Upper lobe of right lung (tissue), 1 donor: ENCODE measurements around the gene DRG1. TPM values are rescaled to one million over a fixed set of nuclear protein-coding genes. Genes with fewer than 3 reads are reported as not detected.
"Not testable (repeated sequence)": the region's sequence is repeated elsewhere in the genome, so short reads cannot be mapped to it uniquely, and the experiment has no call there.

Experiments used
- ATAC-seq: fragments of 200-7000 bp; cut with Tn5 transposase; one replicate; pipeline ENCODE4 v1.9.1; 2020; ENCODE audit warnings: mild to moderate bottlenecking, moderate library complexity
- DNase-seq: peaks from one replicate; pipeline ENCODE4 v3.0.0-alpha.2; 2020
- H3K27ac ChIP-seq: fragments of 200-600 bp; one replicate; pipeline ENCODE4 v1.8.0; 2022
- H3K27me3 ChIP-seq: fragments of 200-600 bp; one replicate; pipeline ENCODE4 v1.8.0; 2022; ENCODE audit warnings: mild to moderate bottlenecking
- H3K36me3 ChIP-seq: fragments of 200-600 bp; one replicate; pipeline ENCODE4 v1.8.0; 2022
- H3K4me1 ChIP-seq: fragments of 200-600 bp; one replicate; pipeline ENCODE4 v1.8.0; 2022
- H3K4me3 ChIP-seq: fragments of 200-600 bp; one replicate; pipeline ENCODE4 v1.8.0; 2022; ENCODE audit warnings: mild to moderate bottlenecking
- H3K9me3 ChIP-seq: fragments of 200-600 bp; one replicate; pipeline ENCODE4 v1.8.0; 2022
- intact Hi-C: fragments of 100-400 bp; cut with DNase I; formaldehyde crosslinking; loops from one replicate; pipeline ENCODE4 v1.11.0; 2022
- total RNA-seq: library from RNA; stranded (reverse); fragmentation: NEBNext Ultra II Directional; extraction: Animal tissue kit (Norgen Biotek cat#: 25700); gene quantifications from one replicate; pipeline ENCODE4 v1.2.1, GENCODE V29; 2021
- TF ChIP-seq, protein P1 (sequence below): fragments of 200-600 bp; IDR thresholded peaks from one replicate; pipeline ENCODE4 v1.8.0; 2022; ENCODE audit warnings: antibody characterized with exemption
- donor health status: DM: no; HTN: yes; CAD: no; lungs with severe emphysema.

Gene DRG1
- total RNA-seq, 1 donor from 2014 or later = 35.5 TPM

DNA sequence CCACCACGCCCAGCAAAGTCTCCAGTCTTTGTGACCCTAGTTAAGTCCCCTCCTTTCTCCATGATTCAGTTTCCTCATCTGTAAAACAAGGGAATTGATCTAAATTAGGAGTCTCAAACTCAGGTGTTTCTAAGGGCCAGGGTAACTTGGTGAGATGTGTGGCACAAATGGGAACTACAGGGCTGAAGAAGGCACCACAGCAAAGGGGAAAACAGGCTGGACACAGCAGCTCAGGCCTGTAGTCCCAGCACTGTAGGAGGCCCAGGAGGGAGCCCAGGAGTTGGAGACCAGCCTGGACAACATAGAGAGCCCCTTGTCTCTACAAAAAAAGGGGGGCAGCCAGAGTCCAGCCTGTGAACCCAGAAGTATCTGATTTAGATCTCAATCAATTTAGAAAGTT, 37.7 kb upstream of the DRG1 start:
- intact Hi-C loops = no loop called here
- no peak overlapping the region for H3K4me3 ChIP-seq
- no peaks in the 10 kb centered on the region for H3K36me3 ChIP-seq
- H3K4me1 ChIP-seq = no peaks in the 10 kb centered on the region
- TF ChIP-seq, protein P1, sequence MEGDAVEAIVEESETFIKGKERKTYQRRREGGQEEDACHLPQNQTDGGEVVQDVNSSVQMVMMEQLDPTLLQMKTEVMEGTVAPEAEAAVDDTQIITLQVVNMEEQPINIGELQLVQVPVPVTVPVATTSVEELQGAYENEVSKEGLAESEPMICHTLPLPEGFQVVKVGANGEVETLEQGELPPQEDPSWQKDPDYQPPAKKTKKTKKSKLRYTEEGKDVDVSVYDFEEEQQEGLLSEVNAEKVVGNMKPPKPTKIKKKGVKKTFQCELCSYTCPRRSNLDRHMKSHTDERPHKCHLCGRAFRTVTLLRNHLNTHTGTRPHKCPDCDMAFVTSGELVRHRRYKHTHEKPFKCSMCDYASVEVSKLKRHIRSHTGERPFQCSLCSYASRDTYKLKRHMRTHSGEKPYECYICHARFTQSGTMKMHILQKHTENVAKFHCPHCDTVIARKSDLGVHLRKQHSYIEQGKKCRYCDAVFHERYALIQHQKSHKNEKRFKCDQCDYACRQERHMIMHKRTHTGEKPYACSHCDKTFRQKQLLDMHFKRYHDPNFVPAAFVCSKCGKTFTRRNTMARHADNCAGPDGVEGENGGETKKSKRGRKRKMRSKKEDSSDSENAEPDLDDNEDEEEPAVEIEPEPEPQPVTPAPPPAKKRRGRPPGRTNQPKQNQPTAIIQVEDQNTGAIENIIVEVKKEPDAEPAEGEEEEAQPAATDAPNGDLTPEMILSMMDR = no peak
- no peaks in the 10 kb centered on the region for H3K27me3 ChIP-seq
- no peaks in the 10 kb centered on the region for H3K9me3 ChIP-seq
- no peak for DNase-seq
- H3K27ac ChIP-seq = no peak overlapping the region
- no peak for ATAC-seq

DNA sequence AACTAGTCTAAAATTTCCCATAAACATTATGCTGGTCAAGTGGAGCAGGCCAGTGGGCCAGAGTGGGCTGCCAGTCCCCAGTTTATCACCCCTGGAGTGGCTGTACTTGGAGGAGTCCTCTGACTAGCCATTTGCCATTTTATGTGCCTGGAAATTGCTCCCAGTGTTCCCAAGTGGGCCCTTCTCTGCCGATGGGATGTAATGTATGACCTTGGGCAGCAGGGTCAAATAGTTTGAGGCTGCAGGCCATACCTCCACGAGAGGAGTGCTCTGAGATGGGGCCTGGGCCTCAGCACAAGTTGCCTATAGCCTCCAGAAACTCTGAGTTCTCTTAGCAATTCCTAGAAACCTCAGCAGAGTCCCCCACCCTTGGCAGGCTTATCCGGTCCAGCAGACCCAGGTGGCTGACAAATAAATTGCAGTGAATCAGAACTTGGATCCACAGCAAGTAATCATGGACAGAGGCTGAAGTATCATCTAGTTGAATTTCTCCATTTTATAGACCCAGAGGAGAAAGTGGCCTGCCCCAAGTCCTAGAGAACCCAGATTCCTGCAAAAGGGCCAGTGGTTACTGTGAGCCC, 35.4 kb upstream of the DRG1 start:
- H3K9me3 ChIP-seq = no peaks in the 10 kb centered on the region
- TF ChIP-seq, protein P1 = no peak
- ATAC-seq (no peak), DNase-seq (no peak)
- H3K4me1 ChIP-seq = no peaks in the 10 kb centered on the region
- intact Hi-C loops = no loop called here
- H3K36me3 ChIP-seq = no peaks in the 10 kb centered on the region
- H3K27me3 ChIP-seq = no peaks in the 10 kb centered on the region
- H3K27ac ChIP-seq = no peak overlapping the region
- H3K4me3 ChIP-seq = no peak overlapping the region

DNA sequence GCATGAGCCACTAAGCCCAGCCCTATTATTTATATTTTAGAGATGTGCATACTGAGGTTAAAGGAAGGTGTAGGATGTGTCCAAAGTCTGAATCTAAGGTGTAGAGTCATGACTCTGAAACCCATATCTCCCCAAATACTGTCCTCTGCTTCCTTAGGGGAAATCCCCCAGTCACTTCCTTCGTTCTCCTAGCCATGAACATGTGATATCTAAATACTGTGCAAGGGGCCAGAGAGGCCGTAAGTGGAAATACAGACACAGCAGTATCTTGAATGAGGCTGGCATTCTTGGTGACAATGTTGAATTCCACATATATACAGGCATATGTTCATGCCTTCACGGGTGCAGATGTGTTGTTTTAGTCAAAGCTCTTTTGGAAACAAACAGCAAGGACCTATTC, 32.0 kb upstream of the DRG1 start:
- ATAC-seq (no peak), DNase-seq (no peak)
- Histone ChIP-seq H3K4me3 (no peak overlapping the region), H3K27ac (no peak overlapping the region), H3K27me3 (no peaks in the 10 kb centered on the region), H3K4me1 (no peaks in the 10 kb centered on the region), H3K36me3 (no peaks in the 10 kb centered on the region), H3K9me3 (no peaks in the 10 kb centered on the region)
- TF ChIP-seq, protein P1 = no peak
- intact Hi-C loops = no loop called here

DNA sequence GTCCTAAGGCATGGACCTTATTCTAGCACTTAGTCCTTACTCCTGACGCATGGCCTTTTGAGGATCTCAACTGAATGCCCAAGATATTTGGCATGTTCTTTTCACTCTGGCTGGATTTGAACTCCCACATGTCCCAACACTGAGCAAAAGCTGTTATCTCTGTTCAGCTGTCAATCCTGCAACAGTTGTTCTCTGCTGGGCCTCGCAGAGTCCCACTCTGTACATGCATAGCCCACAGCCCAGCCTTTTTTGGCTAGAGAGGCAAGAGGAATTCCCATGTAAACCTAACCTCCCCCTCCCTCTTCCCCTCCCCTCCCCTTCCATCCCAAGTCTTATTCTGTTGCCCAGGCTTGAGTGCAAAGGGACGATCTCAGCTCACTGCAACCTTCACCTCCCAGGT, 21.8 kb upstream of the DRG1 start:
- intact Hi-C loops = no loop called here
- no peaks in the 10 kb centered on the region for H3K9me3 ChIP-seq
- no peaks in the 10 kb centered on the region for H3K4me1 ChIP-seq
- no peaks in the 10 kb centered on the region for H3K27me3 ChIP-seq
- TF ChIP-seq, protein P1 = no peak
- no peak overlapping the region for H3K4me3 ChIP-seq
- DNase-seq (no peak), ATAC-seq (no peak)
- no peaks in the 10 kb centered on the region for H3K36me3 ChIP-seq
- no peak overlapping the region for H3K27ac ChIP-seq

DNA sequence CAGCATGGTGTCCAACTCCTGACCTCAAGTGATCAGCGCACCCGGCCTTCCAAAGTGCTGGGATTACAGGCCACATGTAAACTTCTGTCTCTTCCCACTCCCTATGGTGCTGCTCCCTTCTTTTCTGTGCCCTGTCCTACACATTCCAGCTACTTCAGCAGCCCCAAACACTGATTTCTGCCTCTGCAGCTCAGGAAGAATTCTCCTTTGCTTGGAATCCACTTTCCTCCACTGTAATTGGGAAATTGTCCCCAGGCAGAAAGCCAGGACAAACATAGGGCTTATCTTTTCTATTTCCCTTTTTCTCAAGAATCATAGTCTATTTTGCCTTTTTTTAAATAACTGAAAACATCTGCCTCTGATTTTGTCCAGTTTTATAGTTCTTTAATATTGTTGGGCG, 21.3 kb upstream of the DRG1 start:
- Histone ChIP-seq H3K36me3 (no peaks in the 10 kb centered on the region), H3K9me3 (no peaks in the 10 kb centered on the region), H3K27me3 (no peaks in the 10 kb centered on the region), H3K4me3 (no peak overlapping the region), H3K4me1 (no peaks in the 10 kb centered on the region), H3K27ac (no peak overlapping the region)
- DNase-seq = no peak
- ATAC-seq = no peak
- TF ChIP-seq, protein P1 = no peak
- intact Hi-C loops = no loop called here

DNA sequence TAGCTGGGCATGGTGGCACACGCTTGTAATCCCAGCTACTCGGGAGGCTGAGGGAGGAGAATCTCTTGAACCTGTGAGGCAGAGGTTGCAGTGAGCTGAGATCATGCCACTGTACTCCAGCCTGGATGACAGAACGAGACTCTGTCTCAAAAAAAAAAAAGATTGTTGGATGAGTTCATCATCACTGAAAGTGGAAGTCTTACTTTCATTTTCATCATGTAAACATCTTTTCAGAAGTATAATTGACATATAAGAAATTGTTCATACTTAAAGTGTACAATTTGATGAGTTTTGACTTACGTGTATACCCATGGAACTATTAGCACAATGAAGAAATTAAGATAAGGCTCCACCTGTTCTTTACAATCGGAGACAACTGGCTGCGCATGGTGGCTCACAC, 20.8 kb upstream of the DRG1 start:
- DNase-seq, ATAC-seq, intact Hi-C loops: not testable (repeated sequence)

More for the DNA sequence above, 20.8 kb upstream of the DRG1 start:
- not testable (repeated sequence) for H3K4me1 ChIP-seq, H3K27ac ChIP-seq, H3K27me3 ChIP-seq, H3K36me3 ChIP-seq, H3K4me3 ChIP-seq, H3K9me3 ChIP-seq
